ENCODE measurements around the gene TNFSF15. TPM values are rescaled to one million over a fixed set of nuclear protein-coding genes. Genes with fewer than 3 reads are reported as not detected.

Gene TNFSF15
- total RNA-seq, 1 experiment from 2014 or later = 0.03 TPM

GRCh38 chr9:114830546-114830945, 24.7 kb upstream of the TNFSF15 start:
- Histone ChIP-seq H3K4me1 (ENCODE audit: control insufficient read depth, insufficient read depth, low read length) (no peaks in the 10 kb centered on the region), H3K27me3 (ENCODE audit: control insufficient read depth, insufficient read depth, low read length) (no peaks in the 10 kb centered on the region), H3K9me3 (ENCODE audit: control insufficient read depth, insufficient read depth, low read depth, low read length) (no peaks in the 10 kb centered on the region), H3K36me3 (ENCODE audit: control insufficient read depth, insufficient read depth, low read length) (no peaks in the 10 kb centered on the region), H3K27ac (ENCODE audit: low read length) (no peak overlapping the region), H3K4me3 (ENCODE audit: low read depth in 2 of 2, low read length in 2 of 2) (no peak overlapping the region)
- ChIA-PET POLR2A (no interaction called here), CTCF (no interaction called here)
- DNase-seq (ENCODE audit: low read depth, low spot score) (no peak), ATAC-seq (no peak)
- in situ Hi-C loops (cut with HindIII; ENCODE audit: low pct_unique_long_range_greater_than_20kb, low sequenced_read_pairs) (no loop called here), intact Hi-C loops (cut with micrococcal nuclease; ENCODE audit: unreplicated experiment) (no loop called here)
- TF ChIP-seq CTCF (IDR thresholded peaks at IDR 0.05) (no peak), SIN3A (IDR thresholded peaks at IDR 0.05; ENCODE audit: borderline replicate concordance, insufficient read depth, low read depth, low read length) (no peak), TCF7L2 (IDR thresholded peaks at IDR 0.05; ENCODE audit: low read depth, low read length) (no peak), POLR2AphosphoS5 (IDR thresholded peaks at IDR 0.05; ENCODE audit: low read depth, low read length) (no peak)
- TF ChIP-seq, protein P1, sequence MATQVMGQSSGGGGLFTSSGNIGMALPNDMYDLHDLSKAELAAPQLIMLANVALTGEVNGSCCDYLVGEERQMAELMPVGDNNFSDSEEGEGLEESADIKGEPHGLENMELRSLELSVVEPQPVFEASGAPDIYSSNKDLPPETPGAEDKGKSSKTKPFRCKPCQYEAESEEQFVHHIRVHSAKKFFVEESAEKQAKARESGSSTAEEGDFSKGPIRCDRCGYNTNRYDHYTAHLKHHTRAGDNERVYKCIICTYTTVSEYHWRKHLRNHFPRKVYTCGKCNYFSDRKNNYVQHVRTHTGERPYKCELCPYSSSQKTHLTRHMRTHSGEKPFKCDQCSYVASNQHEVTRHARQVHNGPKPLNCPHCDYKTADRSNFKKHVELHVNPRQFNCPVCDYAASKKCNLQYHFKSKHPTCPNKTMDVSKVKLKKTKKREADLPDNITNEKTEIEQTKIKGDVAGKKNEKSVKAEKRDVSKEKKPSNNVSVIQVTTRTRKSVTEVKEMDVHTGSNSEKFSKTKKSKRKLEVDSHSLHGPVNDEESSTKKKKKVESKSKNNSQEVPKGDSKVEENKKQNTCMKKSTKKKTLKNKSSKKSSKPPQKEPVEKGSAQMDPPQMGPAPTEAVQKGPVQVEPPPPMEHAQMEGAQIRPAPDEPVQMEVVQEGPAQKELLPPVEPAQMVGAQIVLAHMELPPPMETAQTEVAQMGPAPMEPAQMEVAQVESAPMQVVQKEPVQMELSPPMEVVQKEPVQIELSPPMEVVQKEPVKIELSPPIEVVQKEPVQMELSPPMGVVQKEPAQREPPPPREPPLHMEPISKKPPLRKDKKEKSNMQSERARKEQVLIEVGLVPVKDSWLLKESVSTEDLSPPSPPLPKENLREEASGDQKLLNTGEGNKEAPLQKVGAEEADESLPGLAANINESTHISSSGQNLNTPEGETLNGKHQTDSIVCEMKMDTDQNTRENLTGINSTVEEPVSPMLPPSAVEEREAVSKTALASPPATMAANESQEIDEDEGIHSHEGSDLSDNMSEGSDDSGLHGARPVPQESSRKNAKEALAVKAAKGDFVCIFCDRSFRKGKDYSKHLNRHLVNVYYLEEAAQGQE (IDR thresholded peaks at IDR 0.05; ENCODE audit: insufficient read depth in 1 of 2, low read depth in 2 of 2, low read length in 1 of 2) = no peak
- BruUV-seq (replicated peaks) = no TSS peak

GRCh38 chr9:114829574-114830440, 24.0 kb upstream of the TNFSF15 start:
- intact Hi-C loops (cut with micrococcal nuclease; ENCODE audit: unreplicated experiment) (no loop called here), in situ Hi-C loops (cut with HindIII; ENCODE audit: low pct_unique_long_range_greater_than_20kb, low sequenced_read_pairs) (no loop called here)
- Histone ChIP-seq H3K27me3 (ENCODE audit: control insufficient read depth, insufficient read depth, low read length) (no peaks in the 10 kb centered on the region), H3K36me3 (ENCODE audit: control insufficient read depth, insufficient read depth, low read length) (no peaks in the 10 kb centered on the region), H3K4me3 (ENCODE audit: low read depth in 2 of 2, low read length in 2 of 2) (no peak overlapping the region), H3K9me3 (ENCODE audit: control insufficient read depth, insufficient read depth, low read depth, low read length) (no peaks in the 10 kb centered on the region), H3K4me1 (ENCODE audit: control insufficient read depth, insufficient read depth, low read length) (no peaks in the 10 kb centered on the region), H3K27ac (ENCODE audit: low read length) (no peak overlapping the region)
- ATAC-seq = no peak
- TF ChIP-seq TCF7L2 (IDR thresholded peaks at IDR 0.05; ENCODE audit: low read depth, low read length) = no peak
- no peak for TF ChIP-seq POLR2AphosphoS5 (IDR thresholded peaks at IDR 0.05; ENCODE audit: low read depth, low read length)
- TF ChIP-seq, protein P1 (IDR thresholded peaks at IDR 0.05; ENCODE audit: insufficient read depth in 1 of 2, low read depth in 2 of 2, low read length in 1 of 2) = no peak
- TF ChIP-seq CTCF (IDR thresholded peaks at IDR 0.05) = no peak
- TF ChIP-seq SIN3A (IDR thresholded peaks at IDR 0.05; ENCODE audit: borderline replicate concordance, insufficient read depth, low read depth, low read length) = no peak
- no peak for DNase-seq (ENCODE audit: low read depth, low spot score)
- ChIA-PET POLR2A (no interaction called here), CTCF (no interaction called here)
- no TSS peak for BruUV-seq (replicated peaks)

Data from Panc1 (cell line).